BLaER1 treated with 17β-estradiol and CSF1 and Interleukin-3, amounts not matched to agents 10 nM and 100 nM (cell line): Measurements from ENCODE around the gene ZEB2.

Source experiments
- H3K27ac ChIP-seq, 11 experiments: shearing (Covaris generic); formaldehyde crosslinking; 2 replicates each; pipeline ENCODE4 v1.8.1; 2022
- H3K27me3 ChIP-seq, 11 experiments: shearing (Covaris generic); formaldehyde crosslinking; 2 replicates each; pipeline ENCODE4 v1.8.1; 2022
- H3K36me3 ChIP-seq, 11 experiments: shearing (Covaris generic); formaldehyde crosslinking; 2 replicates each; pipeline ENCODE4 v1.8.1; 2022
- H3K4me1 ChIP-seq, 10 experiments: shearing (Covaris generic); formaldehyde crosslinking; 2 replicates each; pipeline ENCODE4 v1.8.1; 2022
- H3K4me2 ChIP-seq, 11 experiments: shearing (Covaris generic); formaldehyde crosslinking; 2 replicates each; pipeline ENCODE4 v1.8.1; 2022
- H3K4me3 ChIP-seq, 10 experiments: shearing (Covaris generic); formaldehyde crosslinking; 2 replicates each; pipeline ENCODE4 v1.8.1; 2022
- H3K9ac ChIP-seq, 11 experiments: shearing (Covaris generic); formaldehyde crosslinking; 2 replicates each; pipeline ENCODE4 v1.8.1; 2022
- H3K9me3 ChIP-seq, 11 experiments: shearing (Covaris generic); formaldehyde crosslinking; replicated peaks in 1 of 11; 2 replicates each; pipeline ENCODE4 v1.8.1; 2022
- H4K20me1 ChIP-seq, 11 experiments: shearing (Covaris generic); formaldehyde crosslinking; 2 replicates each; pipeline ENCODE4 v1.8.1; 2022
- Cebpa-rat ChIP-seq, 11 experiments: shearing (Covaris generic); IDR thresholded peaks; 2 replicates each; pipeline ENCODE4 v1.8.1; 2022

Gene ZEB2

GRCh38 chr2:144541396-144541795 is 21.5 kb upstream of the ZEB2 start:
- H3K36me3 ChIP-seq = no peaks in the 10 kb centered on the region
- no peaks in the 10 kb centered on the region for H3K27me3 ChIP-seq
- H3K9ac ChIP-seq = no peak overlapping the region; a peak in 1 of 22 replicates
- H4K20me1 ChIP-seq = no peaks in the 10 kb centered on the region
- peak overlapping the region in 8 of 11 experiments; percentile 2 to 67 (median 46); a peak in 13 of 22 replicates for H3K4me2 ChIP-seq
- H3K4me1 ChIP-seq = peaks cover 7 to 32% (median 25%) of the 10 kb centered on the region in 10 experiments; a peak in 18 of 20 replicates
- H3K9me3 ChIP-seq = peaks cover 4 to 18% (median 12%) of the 10 kb centered on the region in 11 experiments; a peak in 17 of 22 replicates
- H3K27ac ChIP-seq = peak overlapping the region in 4 of 11 experiments; percentile 30 to 63 (median 42); a peak in 6 of 22 replicates
- TF ChIP-seq Cebpa-rat (IDR thresholded peaks at IDR 0.05) = no peak
- no peak overlapping the region for H3K4me3 ChIP-seq

- H3K9ac ChIP-seq = no peak overlapping the region
- H3K27me3 ChIP-seq = no peaks in the 10 kb centered on the region
- no peak overlapping the region for H3K4me3 ChIP-seq
- peaks cover 4 to 18% (median 12%) of the 10 kb centered on the region in 11 experiments; a peak in 17 of 22 replicates for H3K9me3 ChIP-seq
- no peaks in the 10 kb centered on the region for H4K20me1 ChIP-seq
- TF ChIP-seq Cebpa-rat (IDR thresholded peaks at IDR 0.05) = no peak
- H3K27ac ChIP-seq = no peak overlapping the region
- H3K4me2 ChIP-seq = peak overlapping the region in 1 of 11 experiments; percentile 32; a peak in 1 of 22 replicates
- no peaks in the 10 kb centered on the region for H3K36me3 ChIP-seq
- peaks cover 7 to 21% (median 16%) of the 10 kb centered on the region in 10 experiments; a peak in 17 of 20 replicates for H3K4me1 ChIP-seq
These were observed 19.4 kb upstream of the ZEB2 start for GRCh38 chr2:144539289-144539782.

- Histone ChIP-seq H3K4me2 (no peak overlapping the region), H3K4me3 (no peak overlapping the region), H4K20me1 (no peaks in the 10 kb centered on the region), H3K36me3 (no peaks in the 10 kb centered on the region), H3K27me3 (no peaks in the 10 kb centered on the region), H3K4me1 (0 out of 20 replicates have a peak, but pooled peaks cover 0 to 7% (median 0%) of the 10 kb centered on the region in 10 experiments), H3K27ac (no peak overlapping the region), H3K9me3 (0 out of 22 replicates have a peak, but pooled peaks cover 0 to 4% (median 0%) of the 10 kb centered on the region in 11 experiments), H3K9ac (no peak overlapping the region)
- TF ChIP-seq Cebpa-rat (IDR thresholded peaks at IDR 0.05) = no peak
These were observed 15.4 kb upstream of the ZEB2 start for GRCh38 chr2:144535300-144535699.

GRCh38 chr2:144533221-144533620 is 13.3 kb upstream of the ZEB2 start:
- Histone ChIP-seq H3K9me3 (0 out of 22 replicates have a peak, but pooled peaks cover 0 to 4% (median 0%) of the 10 kb centered on the region in 11 experiments), H3K4me1 (peaks cover 0 to 10% (median 0%) of the 10 kb centered on the region in 10 experiments; a peak in 1 of 20 replicates), H3K9ac (no peak overlapping the region), H4K20me1 (no peaks in the 10 kb centered on the region), H3K27me3 (no peaks in the 10 kb centered on the region), H3K4me2 (no peak overlapping the region), H3K27ac (no peak overlapping the region), H3K4me3 (no peak overlapping the region), H3K36me3 (no peaks in the 10 kb centered on the region)
- TF ChIP-seq Cebpa-rat (IDR thresholded peaks at IDR 0.05) = no peak

GRCh38 chr2:144530596-144530995 is 10.7 kb upstream of the ZEB2 start:
- Histone ChIP-seq H3K4me3 (no peak overlapping the region), H3K9ac (no peak overlapping the region), H3K27me3 (no peaks in the 10 kb centered on the region), H3K9me3 (0 out of 22 replicates have a peak, but pooled peaks cover 0 to 4% (median 0%) of the 10 kb centered on the region in 11 experiments), H3K36me3 (no peaks in the 10 kb centered on the region), H3K4me1 (peaks cover 0 to 13% (median 0%) of the 10 kb centered on the region in 10 experiments; a peak in 1 of 20 replicates), H3K4me2 (no peak overlapping the region), H4K20me1 (no peaks in the 10 kb centered on the region), H3K27ac (no peak overlapping the region)
- TF ChIP-seq Cebpa-rat (IDR thresholded peaks at IDR 0.05) = no peak

- H4K20me1 ChIP-seq = no peaks in the 10 kb centered on the region
- no peaks in the 10 kb centered on the region for H3K36me3 ChIP-seq
- TF ChIP-seq Cebpa-rat (IDR thresholded peaks at IDR 0.05) = no peak
- peaks cover 2 to 21% (median 6%) of the 10 kb centered on the region in 10 experiments; a peak in 13 of 20 replicates for H3K4me1 ChIP-seq
- H3K9me3 ChIP-seq = 0 out of 22 replicates have a peak, but pooled peaks cover 0 to 4% (median 0%) of the 10 kb centered on the region in 11 experiments
- no peak overlapping the region for H3K4me2 ChIP-seq
- no peak overlapping the region for H3K4me3 ChIP-seq
- H3K9ac ChIP-seq = no peak overlapping the region
- H3K27ac ChIP-seq = no peak overlapping the region
- no peaks in the 10 kb centered on the region for H3K27me3 ChIP-seq
These were observed 9.9 kb upstream of the ZEB2 start for GRCh38 chr2:144529841-144530240.

GRCh38 chr2:144528108-144528507 is 8.2 kb upstream of the ZEB2 start:
- Histone ChIP-seq H4K20me1 (no peaks in the 10 kb centered on the region), H3K36me3 (no peaks in the 10 kb centered on the region), H3K27ac (no peak overlapping the region), H3K4me3 (no peak overlapping the region), H3K4me1 (peaks cover 8 to 25% (median 14%) of the 10 kb centered on the region in 10 experiments), H3K9ac (no peak overlapping the region), H3K9me3 (0 out of 22 replicates have a peak, but pooled peaks cover 0 to under 1% (median 0%) of the 10 kb centered on the region in 11 experiments), H3K4me2 (no peak overlapping the region), H3K27me3 (peaks cover 0 to 7% (median 0%) of the 10 kb centered on the region in 11 experiments; a peak in 1 of 22 replicates)
- no peak for TF ChIP-seq Cebpa-rat (IDR thresholded peaks at IDR 0.05)

- Histone ChIP-seq H3K9ac (no peak overlapping the region), H3K4me3 (no peak overlapping the region), H3K9me3 (no peaks in the 10 kb centered on the region), H3K4me2 (no peak overlapping the region), H3K27ac (no peak overlapping the region), H4K20me1 (no peaks in the 10 kb centered on the region), H3K36me3 (no peaks in the 10 kb centered on the region), H3K4me1 (peaks cover 18 to 37% (median 27%) of the 10 kb centered on the region in 10 experiments), H3K27me3 (peaks cover 0 to 12% (median 0%) of the 10 kb centered on the region in 11 experiments; a peak in 3 of 22 replicates)
- no peak for TF ChIP-seq Cebpa-rat (IDR thresholded peaks at IDR 0.05)
These were observed 6.9 kb upstream of the ZEB2 start for GRCh38 chr2:144526831-144527230.

- Histone ChIP-seq H3K9ac (peak overlapping the region; percentile 90 to 100 (median 98)), H3K27me3 (peaks cover 0 to 12% (median 0%) of the 10 kb centered on the region in 11 experiments; a peak in 3 of 22 replicates), H4K20me1 (peaks cover 0 to 2% (median 0%) of the 10 kb centered on the region in 11 experiments; a peak in 1 of 22 replicates), H3K27ac (peak overlapping the region; percentile 94 to 100 (median 99)), H3K36me3 (no peaks in the 10 kb centered on the region), H3K4me3 (peak overlapping the region; percentile 57 to 87 (median 70)), H3K4me1 (peaks cover 22 to 39% (median 33%) of the 10 kb centered on the region in 10 experiments), H3K4me2 (peak overlapping the region; percentile 86 to 99 (median 96)), H3K9me3 (no peaks in the 10 kb centered on the region)
- TF ChIP-seq Cebpa-rat (IDR thresholded peaks at IDR 0.05) = no peak
These were observed 4.4 kb upstream of the ZEB2 start for GRCh38 chr2:144524118-144525009.
